GM13977 (cell line): ENCODE results near the gene ATP2C2.

ENCODE experiments used
- DNase-seq: peaks from one replicate; pipeline ENCODE4 v3.0.0; 2012; ENCODE audit warnings: low spot score
- in situ Hi-C: fragments of 300-500 bp; cut with MboI; formaldehyde crosslinking; loops from one replicate; pipeline ENCODE4 v1.12.0; 2022; ENCODE audit warnings: low sequenced_read_pairs, low pct_unique_long_range_greater_than_20kb, mixed read lengths, inconsistent platforms; ENCODE audit not compliant: unreplicated experiment
- TF ChIP-seq, protein P1 (sequence below): IDR thresholded peaks from 2 replicates; pipeline ENCODE4 v1.5.1; 2012; ENCODE audit warnings: mild to moderate bottlenecking, control low read depth; ENCODE audit not compliant: insufficient read depth; ENCODE audit errors: extremely low read depth, missing control alignments

The ATP2C2 gene

DNA sequence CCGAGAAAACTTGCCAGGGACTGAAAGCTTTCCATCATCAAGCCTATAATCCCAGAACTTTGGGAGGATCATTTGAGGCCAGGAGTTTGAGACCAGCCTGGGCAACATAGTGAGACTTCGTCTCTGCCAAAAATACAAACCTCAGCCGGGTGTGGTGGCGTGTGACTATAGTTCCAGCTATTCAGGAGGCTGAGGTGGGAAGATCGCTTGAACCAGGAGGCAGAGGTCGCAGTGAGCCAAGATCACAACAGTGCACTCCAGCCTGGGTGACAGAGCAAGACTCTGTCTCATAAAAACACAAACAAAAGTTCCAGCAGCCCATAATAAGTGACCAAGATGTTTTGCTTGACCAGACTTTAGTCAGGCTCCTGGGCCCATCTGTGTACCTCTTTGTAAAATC is 134.2 kb downstream of the ATP2C2 start:
- TF ChIP-seq, protein P1, sequence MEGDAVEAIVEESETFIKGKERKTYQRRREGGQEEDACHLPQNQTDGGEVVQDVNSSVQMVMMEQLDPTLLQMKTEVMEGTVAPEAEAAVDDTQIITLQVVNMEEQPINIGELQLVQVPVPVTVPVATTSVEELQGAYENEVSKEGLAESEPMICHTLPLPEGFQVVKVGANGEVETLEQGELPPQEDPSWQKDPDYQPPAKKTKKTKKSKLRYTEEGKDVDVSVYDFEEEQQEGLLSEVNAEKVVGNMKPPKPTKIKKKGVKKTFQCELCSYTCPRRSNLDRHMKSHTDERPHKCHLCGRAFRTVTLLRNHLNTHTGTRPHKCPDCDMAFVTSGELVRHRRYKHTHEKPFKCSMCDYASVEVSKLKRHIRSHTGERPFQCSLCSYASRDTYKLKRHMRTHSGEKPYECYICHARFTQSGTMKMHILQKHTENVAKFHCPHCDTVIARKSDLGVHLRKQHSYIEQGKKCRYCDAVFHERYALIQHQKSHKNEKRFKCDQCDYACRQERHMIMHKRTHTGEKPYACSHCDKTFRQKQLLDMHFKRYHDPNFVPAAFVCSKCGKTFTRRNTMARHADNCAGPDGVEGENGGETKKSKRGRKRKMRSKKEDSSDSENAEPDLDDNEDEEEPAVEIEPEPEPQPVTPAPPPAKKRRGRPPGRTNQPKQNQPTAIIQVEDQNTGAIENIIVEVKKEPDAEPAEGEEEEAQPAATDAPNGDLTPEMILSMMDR = no peak
- no peak for DNase-seq
- in situ Hi-C loops = loop anchor here (25.0 kb wide), 1 partner anchor 460 kb away; no protein-coding TSS in a partner anchor

DNA sequence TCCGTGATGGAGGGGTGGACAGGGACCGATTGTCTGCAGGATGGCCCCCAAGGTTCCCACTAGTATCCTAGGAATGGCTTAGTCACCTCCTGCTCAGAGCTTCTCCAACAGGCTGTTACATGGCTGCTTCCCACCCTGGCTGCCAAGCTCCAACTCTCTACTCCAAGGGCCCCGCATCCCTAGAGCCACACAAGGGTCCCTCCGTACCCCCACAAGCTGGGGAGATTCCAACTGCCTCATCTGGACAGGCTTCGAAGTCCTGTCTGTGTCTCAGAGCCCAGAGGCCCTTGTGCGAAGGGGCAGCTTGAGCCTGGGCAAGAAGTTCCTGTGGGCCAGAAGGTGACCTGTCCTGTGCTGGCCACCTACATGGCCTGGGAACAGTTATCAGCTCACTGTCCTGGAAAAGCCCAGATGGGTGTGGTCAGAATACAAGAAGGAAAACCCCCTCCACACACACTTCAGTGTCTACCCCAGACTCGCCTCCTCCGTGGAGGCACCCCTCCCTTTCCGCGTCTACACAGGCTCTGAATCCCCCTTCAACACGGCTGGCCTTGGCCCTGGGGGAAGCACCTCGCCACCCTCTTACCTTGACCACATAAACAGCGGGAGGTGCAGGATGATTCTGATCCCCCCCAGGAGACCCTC is 135.5 kb downstream of the ATP2C2 start:
- TF ChIP-seq, protein P1 = no peak
- DNase-seq = no peak
- in situ Hi-C loops = loop anchor here (25.0 kb wide), 1 partner anchor 458 kb away; no protein-coding TSS in a partner anchor

DNA sequence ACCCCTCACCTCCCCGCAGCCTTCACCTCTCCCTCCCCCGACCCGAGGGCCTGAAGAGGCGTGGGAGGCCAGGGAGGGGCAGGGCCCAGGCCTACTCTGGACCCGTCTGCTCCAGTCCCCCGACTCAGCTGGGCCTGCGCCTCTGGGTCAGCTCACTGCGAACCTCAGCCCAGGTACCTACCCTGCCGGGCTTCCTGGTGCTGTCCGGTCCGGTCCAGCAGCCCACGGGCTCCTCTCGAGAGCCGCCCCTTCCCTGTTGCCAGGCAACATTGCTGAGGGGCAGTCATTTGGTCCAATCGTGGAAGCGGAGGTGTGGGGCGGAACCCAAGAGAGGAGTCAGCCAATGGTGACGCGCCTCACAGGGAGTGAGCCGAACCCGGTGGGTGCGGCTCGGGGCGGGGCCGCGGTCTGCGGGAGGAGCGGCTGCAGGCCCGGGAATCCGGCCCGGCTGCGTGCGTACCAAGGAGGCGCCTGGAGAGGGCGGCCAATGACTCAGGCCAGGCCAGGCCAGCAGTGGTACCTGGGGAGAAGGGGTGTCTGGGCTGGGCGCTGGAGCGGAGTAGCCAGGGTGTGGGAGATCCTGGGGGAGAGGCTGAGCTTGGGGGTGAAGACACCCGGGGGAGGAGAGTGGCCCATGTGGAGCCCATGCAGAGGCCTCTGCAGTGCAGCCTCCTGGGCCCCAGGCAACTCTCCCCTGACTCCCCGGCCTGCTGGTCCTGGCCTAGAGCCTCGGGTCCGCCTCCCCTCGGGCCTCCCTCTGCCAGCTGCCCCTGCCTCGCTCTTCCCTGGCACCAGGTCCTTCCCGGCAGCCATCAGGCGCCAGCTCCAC is 136.3 kb downstream of the ATP2C2 start, which contains the start of gene MEAK7:
TSS of gene MEAK7 (minus strand) at position 240 of the 829 bp plus-strand sequence. CDS start 6,573 bp downstream, outside the sequence.
- DNase-seq = peak; percentile 97
- in situ Hi-C loops = loop anchor here (5.0 to 25.0 kb wide), 2 partner anchors 223 to 458 kb away; no protein-coding TSS in a partner anchor
- TF ChIP-seq, protein P1 = peak; percentile 12

DNA sequence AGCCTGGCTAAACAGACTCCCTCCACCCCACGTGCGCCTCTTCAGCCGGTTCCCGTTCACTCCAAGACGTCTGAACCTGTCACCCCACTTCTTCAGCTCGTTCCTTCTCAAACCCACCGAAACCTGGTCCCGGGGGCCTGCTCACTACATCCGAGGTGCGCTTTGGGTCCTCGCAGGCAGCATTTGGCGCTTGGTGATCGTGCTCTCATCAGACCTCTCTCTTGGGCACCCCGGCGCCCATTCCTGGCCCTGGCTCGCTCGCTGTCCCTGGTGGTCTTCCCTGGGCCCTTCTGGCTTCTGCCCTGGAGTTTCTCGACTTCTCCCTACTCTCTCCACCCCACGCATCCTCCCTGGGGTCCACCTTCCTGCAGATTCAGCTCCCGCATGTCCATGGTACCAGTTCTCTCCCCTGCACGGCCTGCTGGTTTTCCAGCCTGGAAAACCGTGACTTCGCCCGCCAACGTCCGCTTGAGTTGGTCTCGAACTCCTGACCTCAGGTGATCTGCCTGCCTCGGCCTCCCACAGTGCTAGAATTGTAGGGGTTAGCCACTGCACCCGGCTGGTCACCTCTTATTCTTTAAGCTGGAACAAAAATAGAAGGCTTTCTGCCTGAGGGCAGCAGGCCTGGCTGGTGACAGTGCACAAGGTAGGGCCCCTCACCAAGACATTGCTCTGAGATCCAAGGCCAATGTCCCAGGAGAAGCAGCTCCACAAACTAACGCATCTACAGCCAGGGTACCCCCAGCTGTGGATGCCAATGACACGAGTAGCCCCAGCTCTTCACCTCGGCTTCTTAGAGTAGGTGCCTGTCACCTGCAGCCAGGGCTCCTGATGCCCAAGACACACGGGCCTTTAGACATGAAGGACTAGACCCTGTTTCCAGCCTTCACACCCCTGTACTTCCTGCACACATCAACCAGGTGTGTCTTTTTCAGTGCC is 137.2 kb downstream of the ATP2C2 start:
- in situ Hi-C loops = loop anchor here (5.0 to 25.0 kb wide), 2 partner anchors 222 to 457 kb away; no protein-coding TSS in a partner anchor
- TF ChIP-seq, protein P1 = no peak
- no peak for DNase-seq

DNA sequence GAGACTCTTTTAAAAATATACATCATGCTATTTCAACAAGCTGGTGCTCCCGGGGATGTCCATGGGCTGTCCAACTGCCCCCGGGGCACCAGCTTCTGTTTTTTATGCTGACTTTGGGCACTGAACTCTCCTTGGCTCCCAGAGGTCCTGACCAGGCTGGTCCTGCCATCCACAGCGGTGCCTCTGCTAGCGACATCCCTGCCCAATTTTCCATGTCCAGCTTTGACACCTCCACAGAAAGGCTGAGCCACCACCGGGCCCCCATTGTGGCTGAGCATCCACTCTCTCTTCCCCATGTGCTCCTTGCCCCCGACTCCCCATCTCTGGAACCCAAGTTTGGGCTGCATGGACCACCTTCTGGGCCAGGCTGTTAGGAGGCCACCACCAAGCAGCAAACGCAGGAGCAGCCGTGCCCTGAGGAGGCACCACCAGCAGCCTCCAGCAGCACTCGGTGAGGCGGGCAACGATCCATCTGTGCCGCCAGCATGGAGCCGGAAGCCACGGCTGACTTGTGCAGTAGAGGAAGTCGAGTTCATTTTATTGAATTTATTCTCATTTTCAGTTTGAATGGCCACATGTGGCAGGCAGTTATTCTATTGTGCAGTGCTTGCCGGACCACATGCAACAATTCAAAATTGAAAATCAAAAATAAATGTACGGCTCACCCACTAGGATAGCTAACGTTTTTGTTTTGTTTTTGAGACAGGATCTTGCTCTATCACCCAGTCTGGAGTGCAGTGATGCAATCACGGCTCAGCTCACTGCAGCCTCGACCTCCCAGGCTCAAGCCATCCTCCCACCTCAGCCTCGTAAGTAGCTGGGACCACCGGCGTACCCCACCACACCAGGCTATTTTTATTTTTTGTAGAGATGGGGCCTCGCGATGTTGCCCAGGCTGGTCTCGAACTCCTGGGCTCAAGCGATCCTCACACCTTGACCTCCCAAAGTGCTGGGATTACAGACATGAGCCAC is 139.0 kb downstream of the ATP2C2 start:
- in situ Hi-C loops = loop anchor here (5.0 to 25.0 kb wide), 2 partner anchors 220 to 455 kb away; no protein-coding TSS in a partner anchor
- peak; percentile 67 for DNase-seq

More for the DNA sequence above, 139.0 kb downstream of the ATP2C2 start:
- TF ChIP-seq, protein P1 = no peak
